MM.1S (cell line): ENCODE measurements around the gene OR2S2.

Experiments used
- CTCF ChIP-seq: fragments of 300-600 bp; sonication (generic); IDR thresholded peaks from 2 replicates; pipeline ENCODE4 v1.5.1; 2016; ENCODE audit warnings: antibody characterized with exemption, low read length, mixed read lengths
- EZH2 ChIP-seq: fragments of 300-600 bp; sonication (generic); optimal IDR thresholded peaks from 2 replicates; pipeline ENCODE3; 2017; ENCODE audit warnings: low read depth, mild to moderate bottlenecking, antibody characterized with exemption, low read length, mixed read lengths
- EZH2phosphoT487 ChIP-seq: fragments of 300-600 bp; sonication (generic); IDR thresholded peaks from 2 replicates; pipeline ENCODE4 v1.6.1; 2018; ENCODE audit warnings: antibody characterized with exemption, low read length

GRCh38 chr9:35908504-35909125 is 49.3 kb downstream of the OR2S2 start:
- TF ChIP-seq EZH2 (no peak), CTCF (no peak), EZH2phosphoT487 (no peak)
